ENCODE results near the gene FAM234B.

GRCh38 chr12:13114251-13115052 is 70.3 kb downstream of the FAM234B start:
- TF ChIP-seq, protein P1, sequence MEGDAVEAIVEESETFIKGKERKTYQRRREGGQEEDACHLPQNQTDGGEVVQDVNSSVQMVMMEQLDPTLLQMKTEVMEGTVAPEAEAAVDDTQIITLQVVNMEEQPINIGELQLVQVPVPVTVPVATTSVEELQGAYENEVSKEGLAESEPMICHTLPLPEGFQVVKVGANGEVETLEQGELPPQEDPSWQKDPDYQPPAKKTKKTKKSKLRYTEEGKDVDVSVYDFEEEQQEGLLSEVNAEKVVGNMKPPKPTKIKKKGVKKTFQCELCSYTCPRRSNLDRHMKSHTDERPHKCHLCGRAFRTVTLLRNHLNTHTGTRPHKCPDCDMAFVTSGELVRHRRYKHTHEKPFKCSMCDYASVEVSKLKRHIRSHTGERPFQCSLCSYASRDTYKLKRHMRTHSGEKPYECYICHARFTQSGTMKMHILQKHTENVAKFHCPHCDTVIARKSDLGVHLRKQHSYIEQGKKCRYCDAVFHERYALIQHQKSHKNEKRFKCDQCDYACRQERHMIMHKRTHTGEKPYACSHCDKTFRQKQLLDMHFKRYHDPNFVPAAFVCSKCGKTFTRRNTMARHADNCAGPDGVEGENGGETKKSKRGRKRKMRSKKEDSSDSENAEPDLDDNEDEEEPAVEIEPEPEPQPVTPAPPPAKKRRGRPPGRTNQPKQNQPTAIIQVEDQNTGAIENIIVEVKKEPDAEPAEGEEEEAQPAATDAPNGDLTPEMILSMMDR (IDR thresholded peaks at IDR 0.05): no peak
- TF ChIP-seq POLR2A (IDR thresholded peaks at IDR 0.05): no peak
